GM12892 (cell line): ENCODE data around the gene IFI30.

Experiments
- POLR2A ChIP-seq: IDR thresholded peaks from 2 replicates; pipeline ENCODE4 v1.6.1; 2011; ENCODE audit warnings: low read depth, low read length, control low read depth
- POLR2AphosphoS5 ChIP-seq: IDR thresholded peaks from 2 replicates; pipeline ENCODE4 v1.6.1; 2011; ENCODE audit warnings: low read depth, low read length, control low read depth

- TF ChIP-seq POLR2AphosphoS5 (no peak), POLR2A (no peak)
Measured at GRCh38 chr19:18143902-18144301, 29.7 kb upstream of the IFI30 start.
